GM19397 (cell line): ENCODE measurements around the gene CARD14.

Experiments used
- ATAC-seq: cut with Tn5 transposase; IDR thresholded peaks from one replicate; pipeline ENCODE4 v1.9.1; 2021; ENCODE audit warnings: mild to moderate bottlenecking, moderate library complexity; ENCODE audit not compliant: unreplicated experiment

CARD14 gene

DNA sequence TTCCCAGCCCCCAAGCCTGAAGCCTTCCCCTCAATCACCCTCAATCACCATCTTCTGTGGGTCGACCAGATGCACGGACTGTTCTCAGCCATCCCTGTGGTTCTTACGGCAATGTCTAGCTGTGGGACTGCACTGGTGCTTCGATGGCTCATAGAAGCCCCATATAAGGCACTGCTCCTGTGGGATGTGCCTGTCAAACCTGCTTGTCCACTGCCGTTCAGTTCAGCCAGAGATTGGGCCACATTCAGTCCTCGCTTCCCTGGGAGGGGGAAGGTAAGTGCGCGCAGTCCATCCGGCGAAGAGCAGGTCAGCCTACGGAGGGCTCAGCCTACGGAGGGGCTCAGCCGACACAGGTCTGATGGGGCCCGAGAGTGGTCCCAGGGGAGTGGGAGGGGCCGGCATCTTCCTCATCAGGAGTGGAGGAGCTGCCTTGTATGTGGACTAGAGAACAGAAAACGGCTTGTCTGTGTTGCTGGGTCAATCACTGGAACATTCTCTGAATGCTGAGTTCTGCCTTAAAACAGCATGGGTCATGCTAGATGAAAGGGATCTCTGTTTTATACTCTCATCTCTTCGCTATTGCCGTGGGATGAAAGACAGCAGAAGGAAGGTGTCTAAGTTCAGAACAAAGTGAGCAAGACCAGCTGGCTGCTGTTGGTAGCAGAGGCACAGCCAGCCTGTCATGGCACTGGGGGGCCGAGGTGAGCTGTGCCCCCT lies at the start of gene CARD14:
CARD14 (plus strand) TSS at position 247 of the 717 bp plus-strand sequence. CDS start 11,409 bp downstream, outside the sequence.
- ATAC-seq = no peak

DNA sequence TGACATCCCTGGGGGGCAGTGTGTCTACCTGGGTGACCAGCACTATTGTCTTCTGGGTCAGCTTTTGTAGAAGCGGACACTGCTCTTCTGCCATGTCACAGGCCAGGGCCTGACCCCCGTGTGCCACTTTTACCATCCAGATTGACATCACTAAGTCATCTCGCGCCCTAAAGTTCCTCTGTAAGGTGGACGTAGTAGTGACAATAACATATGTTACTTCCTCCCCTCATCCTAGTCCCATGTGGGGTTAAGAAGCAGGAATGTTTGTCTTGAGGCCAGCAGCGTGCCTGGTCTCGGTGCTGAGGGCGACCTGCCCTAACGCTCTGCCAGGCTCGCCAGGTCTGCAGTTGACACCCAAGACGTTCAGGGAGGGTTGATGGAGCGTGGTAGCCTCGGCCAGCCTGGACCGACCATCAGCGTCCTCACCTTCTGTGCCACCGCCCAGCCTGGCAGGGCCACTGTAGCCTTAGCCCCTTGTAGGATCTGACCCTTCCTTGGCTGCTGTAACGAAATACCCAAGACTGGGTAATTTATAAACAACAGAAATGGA lies 47.7 kb upstream of the CARD14 start:
- ATAC-seq = no peak

DNA sequence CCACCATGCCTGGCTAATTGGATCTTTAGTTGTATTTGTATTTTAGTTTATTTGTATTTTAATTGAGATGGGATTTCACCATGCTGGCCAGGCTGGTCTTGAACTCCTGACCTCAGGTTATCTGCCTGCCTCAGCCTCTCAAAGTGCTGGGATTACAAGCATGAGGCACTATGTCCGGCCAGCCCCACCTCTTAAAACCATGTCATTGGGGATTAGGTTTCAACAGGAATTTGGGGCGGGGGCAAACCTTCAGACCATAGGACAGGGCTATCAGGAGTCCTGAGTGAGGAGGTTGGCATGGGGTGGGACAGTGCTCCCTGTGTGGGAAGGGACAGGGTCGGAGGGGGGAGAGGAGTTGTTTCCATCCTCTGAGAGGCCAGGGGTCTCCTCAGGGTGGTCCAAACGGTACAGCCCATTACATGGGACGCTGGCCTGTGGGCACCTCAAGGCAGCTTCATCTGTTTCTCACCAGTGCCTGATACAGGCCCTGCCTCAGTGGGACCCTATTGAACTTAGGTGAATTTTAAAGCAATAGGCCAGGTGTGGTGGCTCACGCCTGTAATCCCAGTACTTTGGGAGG lies 46.8 kb upstream of the CARD14 start:
- no peak for ATAC-seq

DNA sequence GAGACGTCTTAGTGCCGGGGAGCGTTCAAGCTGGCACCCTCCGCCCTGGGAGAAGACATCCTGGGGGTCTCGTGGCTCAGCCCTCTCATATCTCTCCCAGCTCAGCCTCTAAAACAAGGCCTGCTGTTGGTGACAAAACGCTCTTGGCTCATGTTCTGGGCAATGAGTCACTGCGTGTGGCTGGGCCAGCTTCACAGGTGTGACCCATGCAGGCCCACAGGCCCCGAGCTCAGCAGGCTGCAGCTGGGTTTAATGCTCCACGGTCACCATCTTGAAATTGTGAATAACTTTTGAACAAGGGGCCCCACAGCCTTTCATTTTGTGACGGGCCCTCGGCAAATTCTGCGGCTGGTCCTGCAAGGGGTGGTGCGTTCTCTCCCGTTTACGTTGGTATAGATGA lies 46.0 kb upstream of the CARD14 start:
- ATAC-seq = no peak

DNA sequence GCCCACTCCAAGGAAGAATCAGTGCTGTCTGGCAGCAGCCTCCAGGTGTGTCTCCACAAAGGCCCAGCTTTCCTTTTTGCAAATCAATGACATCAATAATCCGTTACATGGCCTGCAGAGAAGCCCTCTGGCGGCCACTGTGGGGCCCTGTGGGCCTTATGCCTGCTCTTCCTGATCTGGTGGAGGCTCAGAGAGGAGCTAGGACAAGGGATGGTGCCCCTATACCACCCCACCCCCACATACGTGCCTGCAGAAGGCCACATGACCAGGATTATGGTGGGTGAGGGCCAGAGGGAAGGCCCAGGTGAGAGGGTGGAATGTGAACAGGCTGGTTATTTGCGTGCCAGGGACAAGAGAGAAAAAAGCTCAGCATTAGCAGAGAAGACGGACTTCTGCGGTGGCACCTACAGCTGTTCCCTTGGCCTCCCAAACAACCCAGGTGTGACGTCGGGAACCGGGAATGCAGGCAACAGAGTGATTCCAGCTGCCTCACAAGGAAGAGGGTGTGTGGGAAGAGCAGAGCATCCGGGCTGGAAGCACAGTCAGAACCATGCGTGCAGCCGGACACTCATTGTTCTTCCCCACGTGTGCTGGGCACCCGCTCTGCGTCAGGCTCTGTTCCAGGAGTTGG lies 45.4 kb upstream of the CARD14 start:
- ATAC-seq = no peak

DNA sequence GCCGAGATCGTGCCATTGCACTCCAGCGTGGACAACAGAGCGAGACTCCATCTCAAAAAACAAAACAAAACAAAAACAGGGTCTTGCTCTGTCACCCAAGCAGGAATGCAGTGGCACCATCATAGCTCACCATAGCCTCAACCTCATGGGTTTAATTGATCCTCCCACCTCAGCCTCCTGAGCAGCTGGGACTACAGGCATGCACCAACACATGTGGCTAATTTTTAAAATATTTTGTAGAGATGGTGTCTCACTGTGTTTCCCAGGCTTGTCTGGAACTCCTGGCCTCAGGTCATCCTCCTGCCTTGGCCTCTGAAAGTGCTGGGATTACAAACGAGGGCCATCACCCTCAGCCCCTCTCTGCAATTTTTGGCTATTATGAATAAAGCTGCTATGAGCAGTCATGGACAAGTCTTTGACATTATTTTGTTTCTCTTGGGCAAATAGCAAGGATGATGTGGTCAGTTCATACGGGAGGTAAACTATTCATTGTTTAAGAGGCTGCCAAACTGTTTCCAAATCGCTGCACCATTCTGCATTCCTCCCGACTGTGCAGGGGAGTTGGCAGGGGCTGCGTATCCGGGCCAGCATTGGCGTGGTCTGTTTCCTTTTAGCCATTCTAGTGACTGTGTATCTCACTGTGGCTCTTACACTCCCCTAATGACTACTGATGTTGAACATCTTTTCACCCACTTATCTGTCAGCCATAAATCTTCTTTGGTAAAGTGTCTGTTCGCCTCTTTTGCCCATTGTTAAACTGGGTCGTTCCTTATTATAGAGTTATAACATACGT lies 44.0 kb upstream of the CARD14 start:
- ATAC-seq = no peak

DNA sequence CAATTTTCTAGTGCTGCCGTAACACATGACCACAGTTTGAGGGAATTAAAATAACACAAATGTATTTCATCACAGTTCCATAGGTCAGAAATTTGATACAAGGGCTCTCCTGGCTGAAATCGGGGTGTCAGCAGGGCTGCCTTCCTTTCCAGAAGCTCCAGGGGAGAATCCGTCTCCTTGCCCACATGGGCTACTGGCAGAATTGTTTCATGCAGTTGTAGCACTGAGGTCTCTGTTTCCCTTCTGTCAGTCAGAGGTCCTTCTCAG lies 43.4 kb upstream of the CARD14 start:
- ATAC-seq = no peak

DNA sequence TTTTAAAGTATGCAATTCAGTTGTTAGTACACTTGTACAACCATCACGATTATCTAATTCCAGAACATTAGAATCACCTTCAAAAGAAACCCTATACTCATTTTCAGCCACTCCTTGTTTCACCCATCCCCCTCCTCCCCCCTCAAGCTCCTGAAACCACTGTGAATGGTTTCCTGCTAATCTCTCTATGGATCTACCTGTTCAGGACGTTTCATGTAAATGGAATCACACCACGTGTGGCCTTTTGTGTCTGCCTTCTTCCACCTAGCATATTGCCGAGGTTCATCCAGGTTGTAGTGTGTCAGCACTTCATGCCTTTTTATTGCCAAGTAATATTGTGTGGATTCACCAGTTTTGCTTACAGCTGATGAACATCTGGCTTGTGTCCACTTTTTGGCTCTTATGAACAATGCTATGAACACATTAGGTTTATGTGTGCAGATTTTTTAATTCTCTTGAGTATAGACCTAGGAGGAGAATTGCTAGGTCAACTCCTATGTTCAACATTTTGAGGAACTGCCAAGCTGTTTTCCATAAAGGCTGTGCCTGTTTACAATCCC lies 40.7 kb upstream of the CARD14 start:
- no peak for ATAC-seq

DNA sequence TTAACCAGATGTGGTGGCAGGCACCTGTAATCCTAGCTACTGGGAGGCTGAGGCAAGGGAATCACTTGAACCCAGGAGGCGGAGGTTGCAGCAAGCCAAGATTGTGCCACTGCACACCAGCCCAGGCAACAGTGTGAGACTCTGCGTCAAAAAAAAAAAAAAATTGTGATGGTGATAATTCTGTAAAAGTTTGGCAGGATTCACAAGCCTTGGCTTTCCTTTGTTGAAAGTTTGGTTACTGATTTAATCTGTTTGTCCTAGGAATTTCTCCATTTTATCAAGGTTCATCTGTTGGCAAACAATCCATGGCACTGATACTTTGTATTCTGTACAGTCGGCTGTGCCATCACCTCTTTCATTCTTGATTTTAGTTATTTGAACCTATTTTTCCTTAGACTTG lies 38.8 kb upstream of the CARD14 start:
- no peak for ATAC-seq

DNA sequence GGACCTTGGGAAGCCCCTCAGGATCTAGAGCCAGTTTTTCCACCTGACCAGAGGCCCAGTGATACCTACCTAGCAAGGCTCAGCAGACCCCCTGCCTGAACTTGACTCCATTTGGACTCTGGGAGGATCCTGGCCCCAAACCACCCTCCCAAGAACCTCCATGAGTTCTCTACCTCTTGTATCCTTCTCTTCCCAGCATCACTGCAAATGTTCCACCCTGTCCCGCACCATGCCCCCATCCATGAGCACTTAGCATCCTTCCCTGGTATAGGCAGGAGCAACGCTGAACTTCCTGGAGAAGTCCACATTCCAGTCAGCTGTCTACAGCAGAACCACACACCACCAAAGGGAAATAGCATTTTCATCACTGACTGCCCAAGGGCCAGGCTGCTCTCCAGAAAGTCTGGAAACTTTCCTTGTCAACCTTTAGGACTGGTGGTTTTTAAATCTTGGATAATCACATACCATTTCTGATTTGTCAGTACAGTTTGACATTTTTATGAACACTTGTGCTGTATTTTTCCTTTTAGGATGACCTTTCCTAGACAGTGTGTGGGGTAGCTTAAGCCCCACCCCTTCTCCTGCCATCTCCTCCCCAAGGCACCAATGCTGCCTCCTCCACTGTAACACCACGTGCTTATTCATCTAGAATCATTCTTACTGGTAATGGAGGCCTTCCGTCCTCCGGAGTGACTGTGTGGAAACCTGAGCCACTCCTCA lies 36.8 kb upstream of the CARD14 start:
- no peak for ATAC-seq

DNA sequence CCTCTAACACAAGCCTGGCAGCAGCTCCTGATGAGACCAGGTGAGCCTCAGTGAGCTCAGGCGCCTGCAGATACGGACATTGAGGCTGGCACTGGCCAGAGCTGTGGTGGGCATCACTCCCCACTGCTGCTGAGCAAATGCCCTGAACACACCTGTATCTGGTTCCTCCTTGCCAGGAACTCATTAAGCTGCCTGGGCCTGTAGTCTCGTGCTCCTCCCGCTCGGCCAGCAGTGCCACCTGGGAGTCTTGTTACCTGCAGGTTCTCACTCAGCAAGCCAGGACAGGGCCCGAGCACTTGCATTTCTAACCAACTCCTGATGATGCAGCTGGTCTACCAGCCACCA lies 36.2 kb upstream of the CARD14 start:
- no peak for ATAC-seq

DNA sequence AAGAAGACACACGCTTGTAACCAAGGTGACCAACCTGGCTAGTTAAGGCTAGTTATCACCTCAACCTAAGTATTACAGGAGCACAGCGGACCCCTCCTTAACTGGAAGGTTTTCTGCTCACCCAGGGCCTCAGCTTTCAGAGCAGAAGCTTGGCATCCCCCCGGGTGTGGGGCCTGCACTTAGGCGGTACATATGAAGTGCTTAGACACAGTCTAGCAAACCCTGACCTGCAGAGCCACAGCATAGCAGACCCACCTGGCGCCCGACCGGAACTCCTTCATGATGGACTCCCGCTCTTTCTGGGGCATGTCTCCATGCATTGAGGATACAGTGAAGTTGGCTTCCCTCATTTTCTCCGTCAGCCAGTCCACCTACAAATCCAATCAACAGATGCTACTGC lies 32.7 kb upstream of the CARD14 start:
- ATAC-seq = no peak

DNA sequence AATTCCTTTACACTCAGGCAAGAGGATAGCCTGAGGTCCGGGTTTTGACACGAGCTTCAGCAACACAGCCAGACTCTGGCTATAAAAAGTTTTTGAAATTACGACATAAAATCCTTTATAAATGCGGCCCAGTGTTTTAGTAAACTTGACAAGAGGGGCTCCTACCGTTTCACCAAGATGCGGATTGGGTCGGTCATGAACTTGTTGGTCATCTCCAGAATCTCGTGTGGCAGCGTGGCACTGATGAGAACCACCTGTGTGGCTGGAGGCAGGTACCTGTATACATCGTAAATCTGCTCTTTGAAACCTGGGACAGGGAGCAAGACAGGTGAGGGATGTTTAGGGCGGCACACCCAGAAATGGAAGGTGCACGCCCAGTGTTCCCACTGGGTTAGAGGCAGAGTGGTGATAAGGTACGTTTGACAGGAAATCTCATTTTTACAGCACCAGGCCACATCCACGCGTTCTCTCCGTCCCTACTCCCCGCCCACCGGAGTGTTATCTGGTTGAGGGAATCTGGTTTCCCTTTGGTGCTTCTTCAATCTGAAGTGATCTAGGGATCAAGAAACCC lies 30.9 kb upstream of the CARD14 start:
- no peak for ATAC-seq

DNA sequence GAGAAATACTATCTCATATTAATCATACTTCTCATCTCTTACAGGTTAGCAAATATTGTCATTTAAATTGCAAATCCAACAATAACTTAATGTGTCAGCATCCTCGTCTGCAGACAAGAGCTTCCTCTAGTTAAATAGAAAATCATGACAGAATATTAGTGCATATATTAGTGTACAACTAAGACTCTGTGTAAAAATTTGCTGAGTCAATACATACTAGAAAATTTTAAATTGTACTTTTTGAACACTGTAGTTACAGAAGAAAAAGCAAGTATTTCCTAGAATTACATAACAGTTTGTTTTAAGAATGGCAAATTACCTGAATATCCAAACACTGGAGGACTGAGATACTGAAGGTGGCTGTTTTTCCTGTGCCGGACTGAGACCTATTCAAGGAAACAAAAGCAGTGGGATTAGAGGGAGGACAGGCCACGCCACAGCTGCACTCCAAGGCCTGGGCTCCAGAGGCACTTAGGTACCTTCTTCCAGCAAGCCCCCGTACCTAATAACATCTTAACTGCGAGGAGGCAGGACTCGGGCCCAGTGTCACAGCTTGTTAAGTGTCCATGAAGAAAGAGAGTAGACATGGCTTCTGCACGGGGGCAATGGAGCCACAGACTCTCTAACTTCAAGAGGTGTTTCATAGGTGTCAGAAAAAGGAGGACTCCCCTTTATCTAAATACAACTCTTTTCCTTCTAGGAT lies 28.2 kb upstream of the CARD14 start:
- ATAC-seq = no peak

DNA sequence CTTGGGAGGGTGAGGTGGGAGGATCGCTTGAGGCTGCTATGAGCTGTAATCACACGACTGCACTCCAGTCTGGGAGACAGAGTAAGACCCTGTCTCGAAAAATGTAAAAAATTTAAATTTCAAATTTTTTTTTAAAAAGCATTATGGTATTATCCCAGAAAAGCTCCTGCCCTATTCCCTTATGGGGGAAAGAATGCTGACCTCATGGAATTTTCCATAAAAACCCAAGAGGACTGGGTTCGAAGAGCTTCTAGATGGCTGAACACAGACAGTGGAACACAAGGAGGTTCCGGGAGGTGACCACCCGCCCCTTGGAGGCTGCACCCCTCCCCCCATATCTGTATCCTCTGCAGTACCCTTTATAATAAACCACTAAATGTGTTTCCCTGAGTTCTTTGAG lies 26.9 kb upstream of the CARD14 start:
- no peak for ATAC-seq

DNA sequence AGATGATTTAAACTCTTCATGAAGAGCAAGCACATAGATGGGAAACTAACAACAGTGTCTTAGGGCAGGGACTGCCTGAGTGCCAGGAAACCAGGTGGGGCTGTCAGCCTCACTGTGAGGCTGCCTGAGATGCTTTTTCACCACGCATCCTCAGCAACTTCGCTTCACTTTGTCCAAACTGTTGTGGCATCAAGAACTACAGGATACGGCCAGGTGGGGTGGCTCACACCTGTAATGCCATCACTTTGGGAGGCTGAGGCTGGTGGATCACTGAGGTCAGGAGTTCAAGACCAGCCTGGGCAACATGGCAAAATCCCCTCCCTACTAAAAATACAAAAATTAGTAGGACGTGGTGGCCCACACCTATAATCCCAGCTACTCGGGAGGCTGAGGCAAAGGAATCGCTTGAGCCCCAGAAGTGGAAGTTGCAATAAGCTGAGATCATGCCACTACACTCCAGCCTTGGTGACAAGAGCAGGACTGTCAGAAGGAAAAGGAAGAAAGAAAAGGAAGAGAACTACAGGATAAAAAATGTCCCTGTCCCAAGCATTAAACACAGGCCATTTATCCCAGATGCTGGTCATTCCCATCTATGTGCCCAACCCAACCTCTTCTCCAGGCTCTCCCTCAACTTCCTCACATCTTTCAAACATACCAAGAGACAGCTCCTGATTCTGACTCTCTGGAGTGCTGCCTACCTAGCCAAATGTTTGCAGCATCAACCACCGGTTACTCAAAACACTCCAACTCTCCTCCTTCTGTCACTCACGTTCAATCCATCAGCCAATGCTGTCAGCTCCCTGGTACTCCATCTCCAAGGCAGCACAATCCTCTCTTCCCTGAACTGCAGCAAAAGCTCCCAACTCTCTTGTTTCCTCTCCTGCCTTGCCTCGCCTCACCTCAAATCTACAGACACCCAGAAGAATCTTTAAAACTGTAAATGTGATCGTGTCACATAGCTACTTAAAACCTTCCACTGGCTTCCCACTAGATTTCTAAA lies 24.5 kb upstream of the CARD14 start:
- no peak for ATAC-seq

DNA sequence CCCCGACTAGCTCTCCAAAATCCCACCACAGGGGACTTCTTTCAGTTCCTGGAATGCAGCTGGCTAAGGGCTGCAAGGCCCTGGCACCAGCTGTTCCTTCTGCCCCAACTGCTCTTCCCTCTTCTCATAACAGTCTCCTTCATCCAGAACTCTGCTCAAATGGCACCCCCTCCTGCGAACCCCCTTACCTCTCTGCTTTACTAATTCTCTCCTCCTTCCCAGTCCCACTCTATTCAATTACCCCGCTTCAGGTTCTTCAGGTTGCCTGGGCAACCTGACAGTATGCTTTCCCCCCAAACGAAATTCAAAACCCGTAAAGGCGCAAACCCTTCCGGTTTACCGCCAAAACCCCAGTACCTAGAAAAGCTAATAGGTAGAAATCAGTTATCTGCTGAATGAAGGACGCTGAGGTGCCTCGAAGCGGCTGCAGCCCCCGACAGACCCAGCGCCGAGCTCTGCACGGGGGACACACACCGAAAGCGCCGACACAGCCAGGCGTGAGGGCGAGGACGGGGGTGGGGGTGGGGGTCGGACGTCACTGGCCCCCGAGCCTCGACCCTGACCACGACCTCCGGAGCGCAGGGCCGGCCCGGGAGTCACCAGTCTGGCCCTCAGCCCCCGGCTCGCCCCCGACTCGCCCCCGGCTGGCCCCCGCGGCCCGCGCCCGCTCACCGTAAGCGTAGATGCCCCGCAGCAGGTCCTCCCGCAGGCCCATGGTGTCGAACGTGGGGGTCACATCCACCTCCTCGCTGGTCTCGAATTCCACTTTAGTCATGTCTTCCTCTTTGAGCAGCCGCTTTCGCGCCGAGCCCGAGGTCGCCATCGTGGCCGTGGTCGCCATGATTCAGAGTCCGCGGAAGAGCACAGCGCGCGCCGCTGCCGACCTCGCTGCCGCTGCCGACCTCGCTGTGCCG lies 23.5 kb upstream of the CARD14 start:
- ATAC-seq = peak; percentile 13
